Ovary (tissue), 9 donors: ENCODE results near the gene HLA-B. TPM values are rescaled to one million over a fixed set of nuclear protein-coding genes. Genes with fewer than 3 reads are reported as not detected.

Source experiments
- DNase-seq, 5 donors: peaks; one replicate each; pipeline ENCODE4 v3.0.0-alpha.2; 2019 to 2020
- H3K27ac ChIP-seq, 2 donors: fragments of 200-600 bp; one replicate each; pipeline versions ENCODE4 v1.5.1 to v1.8.0; 2019 to 2022
- H3K27me3 ChIP-seq: fragments of 200-600 bp; one replicate; pipeline ENCODE4 v1.8.0; 2022
- H3K36me3 ChIP-seq: fragments of 200-600 bp; sonication (generic); one replicate; pipeline ENCODE4 v1.5.1; 2019
- H3K4me1 ChIP-seq: one replicate; pipeline ENCODE4 v1.8.1; 2013; ENCODE audit warnings: mild to moderate bottlenecking, moderate library complexity; ENCODE audit not compliant: insufficient read depth
- H3K4me3 ChIP-seq: fragments of 200-600 bp; sonication (generic); one replicate; pipeline ENCODE4 v1.5.1; 2017
- H3K9me3 ChIP-seq, 2 donors: fragments of 200-600 bp in 1 of 2; sonication (generic) in 1 of 2; one replicate each; pipeline versions ENCODE4 v1.5.1 to v1.8.1; 2013 to 2019; ENCODE audit warnings: mild to moderate bottlenecking in 1 of 2, moderate library complexity in 1 of 2
- CTCF ChIP-seq, 3 donors: fragments of 450-650 bp in 2 of 3; fragments of 200-600 bp in 1 of 3; IDR thresholded peaks; one replicate each; pipeline versions ENCODE4 v1.5.1 to v1.8.0; 2016 to 2022; ENCODE audit warnings: antibody characterized with exemption in 3 of 3, mild to moderate bottlenecking in 1 of 3
- EP300 ChIP-seq: sonication (generic); formaldehyde crosslinking; IDR thresholded peaks from one replicate; pipeline ENCODE4 v1.6.1; 2017; ENCODE audit warnings: antibody characterized with exemption
- POLR2A ChIP-seq: fragments of 450-650 bp; IDR thresholded peaks from one replicate; pipeline ENCODE4 v1.6.1; 2017; ENCODE audit warnings: antibody characterized with exemption, mild to moderate bottlenecking, moderate library complexity
- WGBS, 3 donors: extraction: QIAGEN DNeasy Blood & Tissue Kit in 1 of 3; methylation state at CpG; one replicate each; pipeline versions ENCODE4 v1.1.5 to v1.1.7; 2013 to 2017; 5-methylcytosine and 5-hydroxymethylcytosine counted together
- intact Hi-C, 4 donors: fragments of 100-400 bp; cut with DNase I; formaldehyde crosslinking; loops; one replicate each; pipeline versions ENCODE4 v1.11.0 to v1.15.1; 2022 to 2023
- polyA plus RNA-seq, 2 donors: library from polyadenylated mRNA; stranded (reverse); fragments of 200-250 nt in 1 of 2; fragments of 350-450 nt in 1 of 2; fragmentation: Illumina TruSeq in 1 of 2; extraction: RNeasy Lipid Tissue Mini Kit (QIAGEN cat#74804) in 1 of 2; gene quantifications; one replicate each; pipeline ENCODE4 v1.2.3, GENCODE V29; 2013 to 2014
- total RNA-seq, 7 donors: library from RNA; depleted of rRNA in 2 of 7; stranded (reverse); fragments of >200 nt in 2 of 7; fragmentation: NEBNext Ultra II Directional in 3 of 7; extraction: Animal tissue kit (Norgen Biotek cat#: 25700) in 3 of 7; gene quantifications; one replicate each; pipeline versions ENCODE4 v1.1.0 to v1.2.4, GENCODE V29; 2016 to 2023
- donor health status: DM: no; HTN: no; CAD: no; lungs with moderate emphysema.
- donor health status: DM: no; HTN: no; CAD: no.
- donor health status: Bipolar disorder and iron deficiency.
- donor health status: DM: yes; HTN: yes; CAD: no.
- donor health status: DM: no; HTN: no; CAD: no.
- donor health status: DM: yes; HTN: yes; CAD: no.

HLA-B gene
- total and polyA plus RNA-seq, 9 donors, result 358 to 2,036 (median 530) TPM

- intact Hi-C loops, result no loop called here
- WGBS, 3 donors, result 9 to 41% (median 14%) methylated on average over 3 of the region's 3 CpGs
- no peak for TF ChIP-seq CTCF (IDR thresholded peaks at IDR 0.05)
- no peak for TF ChIP-seq POLR2A
- TF ChIP-seq EP300, result no peak
- H3K4me3 ChIP-seq, result no peak overlapping the region
- no peak overlapping the region for H3K27ac ChIP-seq
- H3K27me3 ChIP-seq, result no peaks in the 10 kb centered on the region
- no peaks in the 10 kb centered on the region for H3K36me3 ChIP-seq
- no peak for DNase-seq
- peaks cover 0 to 2% of the 10 kb centered on the region in 2 donors for H3K9me3 ChIP-seq
- H3K4me1 ChIP-seq, result no peaks in the 10 kb centered on the region
Observed at GRCh38 chr6:31339210-31339609, 17.8 kb downstream of the HLA-B start.

- no peak overlapping the region for H3K27ac ChIP-seq
- DNase-seq, result no peak
- no peaks in the 10 kb centered on the region for H3K27me3 ChIP-seq
- TF ChIP-seq CTCF (IDR thresholded peaks at IDR 0.05), result no peak
- TF ChIP-seq EP300, result no peak
- TF ChIP-seq POLR2A, result no peak
- intact Hi-C loops, result no loop called here
- H3K9me3 ChIP-seq, result peaks cover 0 to 2% of the 10 kb centered on the region in 2 donors
- H3K4me1 ChIP-seq, result no peaks in the 10 kb centered on the region
- no peak overlapping the region for H3K4me3 ChIP-seq
- 47 to 61% (median 56%) methylated on average over 3 of the region's 3 CpGs for WGBS, 3 donors
- no peaks in the 10 kb centered on the region for H3K36me3 ChIP-seq
Observed at GRCh38 chr6:31336896-31337496, 20.0 kb downstream of the HLA-B start.

GRCh38 chr6:31332637-31333602 lies 24.1 kb downstream of the HLA-B start:
- H3K36me3 ChIP-seq, result no peaks in the 10 kb centered on the region
- 34 to 58% (median 53%) methylated on average over 4 of the region's 4 CpGs for WGBS, 3 donors
- no peaks in the 10 kb centered on the region for H3K4me1 ChIP-seq
- peaks cover 0 to 2% of the 10 kb centered on the region in 2 donors for H3K9me3 ChIP-seq
- no peak for TF ChIP-seq CTCF (IDR thresholded peaks at IDR 0.05)
- H3K27ac ChIP-seq, result no peak overlapping the region
- no peak for DNase-seq
- no peaks in the 10 kb centered on the region for H3K27me3 ChIP-seq
- no peak overlapping the region for H3K4me3 ChIP-seq
- intact Hi-C loops, result no loop called here

GRCh38 chr6:31328355-31328960 lies 28.5 kb downstream of the HLA-B start:
- H3K4me3 ChIP-seq, result no peak overlapping the region
- 16 to 62% (median 56%) methylated on average over 7 of the region's 7 CpGs for WGBS, 3 donors
- no peaks in the 10 kb centered on the region for H3K4me1 ChIP-seq
- TF ChIP-seq POLR2A (no peak), EP300 (no peak)
- DNase-seq, result no peak
- no peaks in the 10 kb centered on the region for H3K27me3 ChIP-seq
- H3K9me3 ChIP-seq, result no peaks in the 10 kb centered on the region
- intact Hi-C loops, result no loop called here
- no peak overlapping the region for H3K27ac ChIP-seq
- H3K36me3 ChIP-seq, result no peaks in the 10 kb centered on the region
